Esophagus squamous epithelium (tissue), 4 donors: ENCODE measurements around the gene RHBDL2.

ENCODE experiments used
- CTCF ChIP-seq, 6 experiments: fragments of 450-650 bp in 4 of 6; fragments of 200-600 bp in 2 of 6; sonication (generic) in 2 of 6; IDR thresholded peaks; one replicate each; pipeline ENCODE4 v1.5.1; 2016 to 2019; ENCODE audit warnings: antibody characterized with exemption in 6 of 6, mild to moderate bottlenecking in 4 of 6, moderate library complexity in 4 of 6
- POLR2A ChIP-seq, 4 donors: fragments of 450-650 bp; IDR thresholded peaks; one replicate each; pipeline ENCODE4 v1.6.1; 2017; ENCODE audit warnings: antibody characterized with exemption in 4 of 4, mild to moderate bottlenecking in 4 of 4, moderate library complexity in 3 of 4

GRCh38 chr1:38859561-38860453 is 81.8 kb downstream of the RHBDL2 start, which contains the start of gene RRAGC:
- TF ChIP-seq CTCF (IDR thresholded peaks at IDR 0.05) (peak in 2 of 6 experiments; percentile 2 to 24), POLR2A (IDR thresholded peaks at IDR 0.05) (peak in 2 of 4 donors; percentile 57 to 71)
